ENCODE measurements around the gene GPC5.
"Not testable (repeated sequence)": the region's sequence is repeated elsewhere in the genome, so short reads cannot be mapped to it uniquely, and the experiment has no call there.

Gene GPC5

DNA sequence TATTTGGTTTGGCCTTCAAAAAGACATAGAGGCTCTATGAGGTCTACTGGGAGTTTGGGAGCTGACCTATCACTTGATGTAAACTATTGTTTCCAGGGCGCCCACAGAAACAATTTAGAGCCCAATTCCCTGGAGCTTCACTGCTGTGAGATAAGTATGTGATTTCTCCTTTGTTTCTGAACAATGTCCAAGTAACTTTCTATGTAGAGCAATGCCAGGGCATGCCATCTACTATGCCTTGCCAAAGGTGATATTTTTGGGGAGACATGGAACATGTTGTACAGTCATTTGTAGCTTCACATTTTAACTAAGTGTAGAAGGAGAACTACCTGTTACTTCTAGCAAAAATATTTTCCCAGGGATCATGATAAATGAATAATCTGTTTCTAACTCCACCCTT is 872.6 kb downstream of the GPC5 start:
- Histone ChIP-seq H3K9me3 (ENCODE audit: low read length) (no peaks in the 10 kb centered on the region), H3K4me1 (ENCODE audit: insufficient read depth, low read length, severe bottlenecking) (no peaks in the 10 kb centered on the region), H3K27ac (ENCODE audit: low read depth, low read length, poor library complexity, severe bottlenecking) (no peak overlapping the region), H3K36me3 (ENCODE audit: insufficient read depth, low read length) (no peaks in the 10 kb centered on the region), H3K9me2 (ENCODE audit: low read depth, low read length) (no peaks in the 10 kb centered on the region), H3K4me3 (ENCODE audit: low read depth, low read length, poor library complexity, severe bottlenecking) (no peak overlapping the region), H3K79me2 (ENCODE audit: insufficient read depth, low read length) (no peaks in the 10 kb centered on the region), H3F3A (ENCODE audit: insufficient read depth, low read length) (no peaks in the 10 kb centered on the region), H4K20me1 (ENCODE audit: insufficient read depth, low read length) (no peaks in the 10 kb centered on the region), H3K9ac (ENCODE audit: low read length) (no peak overlapping the region), H2AFZ (ENCODE audit: low read length) (no peak overlapping the region), H3K4me2 (ENCODE audit: low read length) (no peak overlapping the region), H3K27me3 (ENCODE audit: insufficient read depth, low read length) (no peaks in the 10 kb centered on the region)
- no peak for TF ChIP-seq EZH2 (IDR thresholded peaks at IDR 0.05; ENCODE audit: borderline replicate concordance, low read length)
- TF ChIP-seq, protein P1, sequence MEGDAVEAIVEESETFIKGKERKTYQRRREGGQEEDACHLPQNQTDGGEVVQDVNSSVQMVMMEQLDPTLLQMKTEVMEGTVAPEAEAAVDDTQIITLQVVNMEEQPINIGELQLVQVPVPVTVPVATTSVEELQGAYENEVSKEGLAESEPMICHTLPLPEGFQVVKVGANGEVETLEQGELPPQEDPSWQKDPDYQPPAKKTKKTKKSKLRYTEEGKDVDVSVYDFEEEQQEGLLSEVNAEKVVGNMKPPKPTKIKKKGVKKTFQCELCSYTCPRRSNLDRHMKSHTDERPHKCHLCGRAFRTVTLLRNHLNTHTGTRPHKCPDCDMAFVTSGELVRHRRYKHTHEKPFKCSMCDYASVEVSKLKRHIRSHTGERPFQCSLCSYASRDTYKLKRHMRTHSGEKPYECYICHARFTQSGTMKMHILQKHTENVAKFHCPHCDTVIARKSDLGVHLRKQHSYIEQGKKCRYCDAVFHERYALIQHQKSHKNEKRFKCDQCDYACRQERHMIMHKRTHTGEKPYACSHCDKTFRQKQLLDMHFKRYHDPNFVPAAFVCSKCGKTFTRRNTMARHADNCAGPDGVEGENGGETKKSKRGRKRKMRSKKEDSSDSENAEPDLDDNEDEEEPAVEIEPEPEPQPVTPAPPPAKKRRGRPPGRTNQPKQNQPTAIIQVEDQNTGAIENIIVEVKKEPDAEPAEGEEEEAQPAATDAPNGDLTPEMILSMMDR (IDR thresholded peaks at IDR 0.05; ENCODE audit: low read length): no peak

DNA sequence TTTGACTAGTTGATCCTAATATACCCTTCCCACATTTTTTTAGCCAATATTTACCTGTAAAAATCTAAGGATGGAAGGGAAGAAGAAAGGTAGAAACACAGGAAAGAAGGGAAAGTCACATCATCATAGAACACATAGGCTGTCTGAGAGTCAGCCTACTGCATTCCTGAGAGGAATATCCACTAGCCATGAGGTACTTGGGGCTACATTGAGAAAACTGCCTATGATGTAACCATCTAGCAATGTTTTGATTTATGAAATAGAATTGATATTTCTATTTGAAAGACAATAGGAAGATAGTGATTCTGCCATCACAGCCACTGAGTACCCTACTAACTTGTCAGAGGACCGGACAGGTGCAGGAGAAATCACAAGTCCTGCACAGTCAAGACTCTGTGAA is 873.8 kb downstream of the GPC5 start:
- no peaks in the 10 kb centered on the region for H4K20me1 ChIP-seq (ENCODE audit: insufficient read depth, low read length)
- H3K9me2 ChIP-seq (ENCODE audit: low read depth, low read length): no peaks in the 10 kb centered on the region
- no peak overlapping the region for H2AFZ ChIP-seq (ENCODE audit: low read length)
- TF ChIP-seq, protein P1 (IDR thresholded peaks at IDR 0.05; ENCODE audit: low read length): no peak
- no peak for TF ChIP-seq EZH2 (IDR thresholded peaks at IDR 0.05; ENCODE audit: borderline replicate concordance, low read length)
- no peaks in the 10 kb centered on the region for H3K36me3 ChIP-seq (ENCODE audit: insufficient read depth, low read length)
- no peaks in the 10 kb centered on the region for H3K4me1 ChIP-seq (ENCODE audit: insufficient read depth, low read length, severe bottlenecking)
- H3F3A ChIP-seq (ENCODE audit: insufficient read depth, low read length): no peaks in the 10 kb centered on the region
- no peak overlapping the region for H3K27ac ChIP-seq (ENCODE audit: low read depth, low read length, poor library complexity, severe bottlenecking)
- H3K4me3 ChIP-seq (ENCODE audit: low read depth, low read length, poor library complexity, severe bottlenecking): no peak overlapping the region
- no peaks in the 10 kb centered on the region for H3K79me2 ChIP-seq (ENCODE audit: insufficient read depth, low read length)
- H3K27me3 ChIP-seq (ENCODE audit: insufficient read depth, low read length): no peaks in the 10 kb centered on the region
- no peak overlapping the region for H3K9ac ChIP-seq (ENCODE audit: low read length)
- no peak overlapping the region for H3K4me2 ChIP-seq (ENCODE audit: low read length)
- H3K9me3 ChIP-seq (ENCODE audit: low read length): no peaks in the 10 kb centered on the region

DNA sequence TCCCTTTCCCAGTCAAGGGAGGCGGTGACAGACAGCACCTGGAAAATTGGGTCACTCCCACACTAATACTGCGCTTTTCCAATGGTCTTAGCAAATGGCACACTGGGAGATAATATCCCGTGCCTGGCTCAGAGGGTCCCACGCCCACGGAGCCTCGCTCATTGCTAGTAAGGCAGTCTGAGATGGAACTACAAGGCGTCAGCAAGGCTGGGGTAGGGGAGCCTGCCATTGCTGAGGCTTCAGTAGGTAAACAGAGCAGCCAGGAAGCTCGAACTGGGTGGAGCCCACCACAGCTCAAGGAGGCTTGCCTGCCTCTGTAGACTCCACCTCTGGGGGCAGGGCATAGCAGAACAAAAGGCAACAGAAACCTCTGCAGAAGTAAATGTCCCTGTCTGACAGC is 882.6 kb downstream of the GPC5 start:
- not testable (repeated sequence) for H3K9me3 ChIP-seq (ENCODE audit: low read length); H3K9me2 ChIP-seq (ENCODE audit: low read depth, low read length); H3K27me3 ChIP-seq (ENCODE audit: insufficient read depth, low read length); H3K79me2 ChIP-seq (ENCODE audit: insufficient read depth, low read length); H3F3A ChIP-seq (ENCODE audit: insufficient read depth, low read length); H4K20me1 ChIP-seq (ENCODE audit: insufficient read depth, low read length); H2AFZ ChIP-seq (ENCODE audit: low read length); H3K27ac ChIP-seq (ENCODE audit: low read depth, low read length, poor library complexity, severe bottlenecking); H3K9ac ChIP-seq (ENCODE audit: low read length); H3K36me3 ChIP-seq (ENCODE audit: insufficient read depth, low read length); H3K4me1 ChIP-seq (ENCODE audit: insufficient read depth, low read length, severe bottlenecking)
- Histone ChIP-seq H3K4me3 (ENCODE audit: low read depth, low read length, poor library complexity, severe bottlenecking) (peak overlapping the region; percentile 33), H3K4me2 (ENCODE audit: low read length) (peak overlapping the region; percentile 36; the same call in 1 of the 2 replicates)

DNA sequence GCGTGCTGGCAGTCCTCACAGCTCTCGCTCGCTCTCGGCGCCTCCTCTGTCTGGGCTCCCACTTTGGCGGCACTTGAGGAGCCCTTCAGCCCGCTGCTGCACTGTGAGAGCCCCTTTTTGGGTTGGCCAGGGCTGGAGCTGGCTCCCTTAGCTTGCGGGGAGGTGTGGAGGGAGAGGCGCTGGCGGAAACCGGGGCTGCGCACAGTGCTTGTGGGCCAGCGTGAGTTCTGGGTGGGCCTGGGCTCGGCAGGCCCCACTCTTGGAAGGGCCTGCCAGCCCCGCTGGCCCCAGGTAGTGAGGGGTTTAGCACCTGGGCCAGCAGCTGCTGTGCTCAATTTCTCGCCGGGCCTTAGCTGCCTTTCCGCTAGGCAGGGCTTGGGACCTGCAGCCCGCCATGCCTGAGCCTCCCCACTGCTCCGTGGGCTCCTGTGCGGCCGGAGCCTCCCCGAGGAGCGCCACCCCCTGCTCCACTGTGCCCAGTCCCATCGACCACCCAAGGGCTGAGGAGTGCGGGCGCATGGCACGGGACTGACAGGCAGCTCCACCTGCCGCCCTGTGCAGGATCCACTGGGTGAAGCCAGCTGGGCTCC is 892.4 kb downstream of the GPC5 start:
- H2AFZ ChIP-seq (ENCODE audit: low read length); H3K4me2 ChIP-seq (ENCODE audit: low read length); H3K9me3 ChIP-seq (ENCODE audit: low read length); H3K79me2 ChIP-seq (ENCODE audit: insufficient read depth, low read length); H3K36me3 ChIP-seq (ENCODE audit: insufficient read depth, low read length); H3K4me1 ChIP-seq (ENCODE audit: insufficient read depth, low read length, severe bottlenecking); H3K27me3 ChIP-seq (ENCODE audit: insufficient read depth, low read length); H3K9ac ChIP-seq (ENCODE audit: low read length); H4K20me1 ChIP-seq (ENCODE audit: insufficient read depth, low read length); H3F3A ChIP-seq (ENCODE audit: insufficient read depth, low read length); H3K27ac ChIP-seq (ENCODE audit: low read depth, low read length, poor library complexity, severe bottlenecking); H3K4me3 ChIP-seq (ENCODE audit: low read depth, low read length, poor library complexity, severe bottlenecking); H3K9me2 ChIP-seq (ENCODE audit: low read depth, low read length): not testable (repeated sequence)

DNA sequence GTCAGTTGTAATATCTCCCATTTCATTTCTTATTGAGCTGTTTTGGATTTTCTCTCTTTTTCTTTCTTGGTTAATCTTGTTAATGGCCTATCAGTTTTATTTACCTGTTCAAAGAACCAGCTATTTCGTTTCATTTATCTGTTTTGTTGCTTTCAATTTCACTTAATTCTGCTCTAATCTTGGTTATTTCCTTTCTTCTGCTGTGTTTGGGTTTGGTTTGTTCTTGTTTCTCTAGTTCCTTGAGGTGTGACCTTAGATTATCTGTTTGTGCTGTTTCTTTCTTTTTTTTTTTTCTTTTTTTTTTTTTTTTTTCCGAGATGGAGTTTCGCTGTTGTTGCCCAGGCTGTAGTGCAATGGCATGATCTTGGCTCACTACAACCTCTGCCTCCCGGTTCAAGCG is 896.1 kb downstream of the GPC5 start:
- not testable (repeated sequence) for H3F3A ChIP-seq (ENCODE audit: insufficient read depth, low read length); H3K4me1 ChIP-seq (ENCODE audit: insufficient read depth, low read length, severe bottlenecking); H3K4me2 ChIP-seq (ENCODE audit: low read length); H4K20me1 ChIP-seq (ENCODE audit: insufficient read depth, low read length); H3K9me2 ChIP-seq (ENCODE audit: low read depth, low read length); H2AFZ ChIP-seq (ENCODE audit: low read length); H3K36me3 ChIP-seq (ENCODE audit: insufficient read depth, low read length); H3K9ac ChIP-seq (ENCODE audit: low read length); H3K4me3 ChIP-seq (ENCODE audit: low read depth, low read length, poor library complexity, severe bottlenecking); H3K9me3 ChIP-seq (ENCODE audit: low read length); H3K27ac ChIP-seq (ENCODE audit: low read depth, low read length, poor library complexity, severe bottlenecking); H3K27me3 ChIP-seq (ENCODE audit: insufficient read depth, low read length); H3K79me2 ChIP-seq (ENCODE audit: insufficient read depth, low read length)

DNA sequence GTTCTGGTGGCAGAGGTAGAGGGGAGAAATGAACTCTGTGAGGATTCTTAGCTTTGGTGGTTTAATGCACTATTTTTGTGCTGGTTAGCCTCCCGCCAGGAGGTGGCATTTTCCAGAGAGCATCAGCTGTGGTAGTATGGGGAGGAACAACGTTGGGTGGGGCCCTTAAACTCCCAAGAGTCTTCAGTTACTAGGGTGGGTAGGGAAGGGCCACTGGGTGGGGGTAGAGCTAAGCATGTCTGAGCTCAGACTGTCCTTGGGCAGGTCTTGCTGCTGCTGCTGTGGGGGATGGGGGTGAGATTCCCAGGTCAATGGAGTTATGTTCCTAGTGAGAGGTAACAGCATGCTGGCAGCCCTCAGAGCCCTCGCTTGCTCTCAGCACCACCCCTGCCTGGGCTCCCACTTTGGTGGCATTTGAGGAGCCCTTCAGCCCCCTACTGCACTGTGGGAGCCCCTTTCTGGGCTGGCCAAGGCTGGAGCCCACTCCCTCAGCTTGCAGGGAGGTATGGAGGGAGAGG is 897.8 kb downstream of the GPC5 start:
- H3K9me3 ChIP-seq (ENCODE audit: low read length); H3K27ac ChIP-seq (ENCODE audit: low read depth, low read length, poor library complexity, severe bottlenecking); H3K9ac ChIP-seq (ENCODE audit: low read length); H3K4me3 ChIP-seq (ENCODE audit: low read depth, low read length, poor library complexity, severe bottlenecking); H3K36me3 ChIP-seq (ENCODE audit: insufficient read depth, low read length); H3K4me1 ChIP-seq (ENCODE audit: insufficient read depth, low read length, severe bottlenecking); H3K27me3 ChIP-seq (ENCODE audit: insufficient read depth, low read length); H3K79me2 ChIP-seq (ENCODE audit: insufficient read depth, low read length); H2AFZ ChIP-seq (ENCODE audit: low read length); H4K20me1 ChIP-seq (ENCODE audit: insufficient read depth, low read length); H3K9me2 ChIP-seq (ENCODE audit: low read depth, low read length); H3K4me2 ChIP-seq (ENCODE audit: low read length); H3F3A ChIP-seq (ENCODE audit: insufficient read depth, low read length): not testable (repeated sequence)

Measured in OCI-LY1 (cell line).